NCI-H1694 treated with DMSO at 0.1 percent for 48 hours (cell line): Measurements from ENCODE around the gene MRO.
"Not testable (repeated sequence)": the region's sequence is repeated elsewhere in the genome, so short reads cannot be mapped to it uniquely, and the experiment has no call there.

Experiments
- DNase-seq: peaks from one replicate; lab custom pipeline; 2025; lab: John Stamatoyannopoulos, UW

The MRO gene

DNA sequence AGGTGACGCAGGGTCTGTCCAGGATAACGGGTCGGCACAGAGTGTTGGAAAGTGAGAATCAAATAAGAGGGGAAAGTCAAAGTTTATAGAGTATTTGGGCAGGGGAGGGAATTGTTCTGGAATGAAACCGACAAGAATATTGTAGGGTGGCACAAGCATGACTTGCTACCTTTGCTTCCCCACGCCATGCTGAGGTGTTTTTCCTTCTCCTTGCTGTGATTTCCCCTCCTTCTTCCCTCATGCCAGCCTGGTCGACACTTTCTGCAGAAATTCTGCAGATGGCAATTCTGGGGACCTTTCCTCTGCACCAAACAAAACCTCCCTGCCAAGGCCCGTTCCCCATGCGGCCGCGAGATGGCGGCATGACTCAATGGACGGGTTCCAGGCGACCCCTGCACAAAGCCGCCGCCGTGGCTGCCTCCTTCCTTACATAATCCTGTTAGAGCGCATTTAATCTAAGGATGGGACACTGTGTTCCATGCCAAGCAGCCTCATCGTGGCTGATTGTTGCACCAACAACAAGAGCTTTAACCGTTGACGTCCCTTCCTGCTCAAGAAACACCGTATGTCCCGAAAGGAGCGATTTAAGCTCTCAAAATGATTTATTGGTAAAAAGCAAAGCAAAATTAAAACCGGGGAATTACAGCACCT, at the start of gene MRO:
Gene MRO (minus strand): TSS at position 289 of the 651 bp plus-strand sequence. CDS start 10,616 bp downstream, outside the sequence.
- peak; percentile 74 for DNase-seq

GRCh38 chr18:50869150-50869549, 49.3 kb upstream of the MRO start:
- no peak for DNase-seq

DNA sequence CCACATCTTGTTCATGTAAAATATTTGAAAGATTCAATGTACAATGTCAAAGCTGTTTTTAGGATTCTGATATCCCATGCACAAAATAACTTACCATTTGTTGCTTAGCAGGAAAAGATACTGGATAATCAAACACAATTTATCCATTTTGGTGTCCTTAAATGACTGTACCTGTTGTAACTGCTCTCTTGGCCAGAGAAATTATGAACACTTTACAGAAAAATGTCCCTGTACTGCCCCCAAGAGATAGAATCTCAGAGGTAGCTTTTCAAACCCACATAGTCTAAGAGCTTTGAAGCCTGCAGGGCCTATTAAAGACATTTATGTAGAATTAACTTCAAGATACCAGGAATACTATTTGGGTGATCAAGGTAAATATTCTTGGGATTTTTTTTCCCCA, 46.9 kb upstream of the MRO start:
- peak; percentile 16 for DNase-seq

DNA sequence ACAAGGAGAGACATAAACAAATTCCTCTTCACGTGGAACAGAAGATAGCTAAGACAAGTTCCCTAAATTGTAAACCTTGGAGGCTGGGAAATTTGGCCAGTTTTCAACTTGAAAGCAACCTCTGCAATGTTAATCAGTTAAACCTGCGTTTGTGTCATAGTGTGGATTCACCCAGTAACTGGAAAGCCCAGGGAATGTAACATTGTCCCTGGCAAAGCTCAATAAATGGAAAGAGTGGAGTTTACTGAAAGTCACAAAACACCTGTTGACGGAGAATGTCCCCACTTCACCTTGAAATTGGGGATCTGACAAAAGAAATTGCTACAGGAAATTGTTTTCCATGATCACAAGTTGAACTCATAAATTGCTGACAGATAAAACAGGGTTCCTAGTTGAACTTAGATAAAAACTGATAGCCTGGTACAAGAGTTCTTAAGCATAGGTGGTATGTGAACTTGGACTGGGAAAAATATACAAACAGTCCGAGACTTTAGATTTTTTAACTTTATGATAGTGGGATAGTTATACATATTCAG, 44.1 kb upstream of the MRO start:
- no peak for DNase-seq

GRCh38 chr18:50862401-50862800, 42.6 kb upstream of the MRO start:
- DNase-seq: no peak

DNA sequence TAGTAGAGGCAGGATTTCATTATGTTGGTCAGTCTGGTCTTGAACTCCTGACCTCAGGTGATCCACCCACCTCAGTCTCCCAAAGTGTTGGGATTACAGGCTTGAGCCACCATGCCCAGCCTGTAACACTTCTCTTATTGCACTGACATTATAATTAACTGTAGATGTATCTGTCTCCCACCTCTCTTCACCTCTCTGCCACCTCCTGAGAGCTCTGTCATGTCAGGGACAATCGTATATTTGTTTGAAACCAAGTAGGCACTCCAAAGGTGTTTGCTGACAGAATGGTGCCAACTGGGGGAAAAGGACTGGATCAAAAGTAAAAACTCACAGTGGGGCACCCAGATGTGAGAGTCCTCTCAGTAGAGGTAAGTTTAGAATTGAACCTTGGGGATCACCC, 41.8 kb upstream of the MRO start:
- DNase-seq: no peak

GRCh38 chr18:50859793-50860555, 40.2 kb upstream of the MRO start:
- no peak for DNase-seq

DNA sequence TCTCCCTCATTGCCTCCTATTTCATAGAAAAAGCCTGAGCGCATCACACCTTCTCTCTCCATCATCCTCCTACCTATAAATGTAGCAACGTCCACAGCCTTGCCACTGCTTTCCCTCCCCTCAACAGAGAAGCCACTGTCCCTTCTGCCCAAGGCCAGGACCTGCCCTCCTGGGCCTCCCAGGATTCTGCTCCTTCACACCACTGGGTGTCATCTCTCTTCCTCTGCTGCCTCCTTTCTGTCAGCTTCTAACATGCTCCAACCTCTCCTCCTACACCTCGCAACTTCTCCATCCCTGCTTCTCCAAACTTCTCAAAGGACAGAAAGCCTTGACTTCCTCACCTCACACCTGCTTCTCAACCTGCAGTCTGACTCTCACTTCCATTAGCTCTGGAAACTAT, 37.9 kb upstream of the MRO start:
- DNase-seq: no peak

GRCh38 chr18:50857166-50857565, 37.4 kb upstream of the MRO start:
- not testable (repeated sequence) for DNase-seq

DNA sequence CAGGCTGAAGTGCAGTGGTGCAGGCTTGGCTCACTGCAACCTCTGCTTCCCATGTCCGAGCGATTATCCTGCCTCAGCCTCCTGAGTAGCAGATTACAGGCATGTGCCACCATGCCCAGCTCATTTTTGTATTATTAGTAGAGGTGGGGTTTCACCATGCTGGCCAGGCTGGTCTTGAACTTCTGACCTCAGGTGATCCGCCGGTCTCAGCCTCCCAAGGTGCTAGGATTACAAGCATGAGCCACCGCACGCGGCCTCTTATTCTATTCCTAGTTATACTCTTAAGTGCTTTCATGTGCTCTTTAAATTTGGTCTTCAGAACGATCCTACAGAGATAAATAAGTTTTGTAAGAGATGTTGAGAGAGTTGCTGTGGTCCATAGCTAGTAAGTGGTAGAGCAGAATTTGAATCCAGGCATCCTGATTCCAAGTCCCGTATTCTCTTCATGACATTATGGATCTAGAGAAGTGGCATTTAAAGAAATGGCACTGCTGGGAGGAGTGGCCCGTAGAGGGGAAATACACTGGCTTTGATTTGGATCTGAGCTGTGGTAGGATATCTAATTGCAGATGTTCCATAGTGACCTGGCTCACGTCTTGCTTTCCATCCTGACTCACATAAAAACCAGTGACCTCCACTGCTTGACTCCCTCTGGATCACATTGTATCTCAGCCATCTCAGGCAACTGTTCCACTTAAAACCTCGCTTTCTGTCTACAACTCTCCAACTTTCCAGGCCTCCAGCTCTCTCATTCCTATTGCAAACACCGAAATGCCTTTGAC, 36.4 kb upstream of the MRO start:
- no peak for DNase-seq

DNA sequence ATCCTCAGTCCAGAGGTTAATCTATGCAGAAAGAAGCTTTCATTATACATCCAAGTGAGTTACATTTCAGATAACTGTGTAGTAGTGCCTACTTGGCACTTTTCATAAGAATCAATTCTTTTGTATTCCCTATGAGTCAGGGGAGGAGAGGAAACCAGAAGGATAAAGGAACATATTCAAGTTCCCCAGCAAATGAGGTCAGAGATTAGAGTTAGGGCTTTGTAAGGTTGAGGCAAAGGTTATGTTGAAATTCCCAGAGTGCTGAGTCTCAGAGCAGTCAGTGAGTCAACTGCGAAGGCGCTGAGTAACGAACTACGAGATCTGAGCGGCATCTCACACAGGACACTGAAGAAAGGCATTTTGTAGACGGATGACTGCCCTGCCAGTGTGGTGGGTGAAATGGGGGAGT, 34.1 kb upstream of the MRO start:
- DNase-seq: no peak

- DNase-seq: no peak
Measured at GRCh38 chr18:50850307-50851065, 30.7 kb upstream of the MRO start.

DNA sequence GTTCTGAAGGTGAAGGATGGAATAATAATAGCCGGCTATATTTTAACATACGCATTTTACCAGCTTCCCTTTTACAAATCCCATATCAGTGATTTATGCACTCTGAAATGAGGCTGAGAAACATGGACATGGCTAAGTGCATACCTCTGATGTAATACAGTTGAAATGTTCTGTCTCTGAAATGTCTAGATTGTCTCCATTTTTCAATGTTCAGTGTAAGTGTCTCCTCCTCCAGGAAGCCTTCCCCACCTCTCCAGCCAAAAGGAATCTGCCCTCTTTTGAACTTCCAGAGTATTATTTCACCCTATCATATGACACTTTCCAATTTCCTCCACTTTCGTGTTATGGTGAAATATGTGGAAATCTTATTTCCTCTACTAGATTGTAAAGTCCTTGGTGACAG, 29.6 kb upstream of the MRO start:
- DNase-seq: no peak

- DNase-seq: no peak
Measured at GRCh38 chr18:50848991-50849390, 29.2 kb upstream of the MRO start.

DNA sequence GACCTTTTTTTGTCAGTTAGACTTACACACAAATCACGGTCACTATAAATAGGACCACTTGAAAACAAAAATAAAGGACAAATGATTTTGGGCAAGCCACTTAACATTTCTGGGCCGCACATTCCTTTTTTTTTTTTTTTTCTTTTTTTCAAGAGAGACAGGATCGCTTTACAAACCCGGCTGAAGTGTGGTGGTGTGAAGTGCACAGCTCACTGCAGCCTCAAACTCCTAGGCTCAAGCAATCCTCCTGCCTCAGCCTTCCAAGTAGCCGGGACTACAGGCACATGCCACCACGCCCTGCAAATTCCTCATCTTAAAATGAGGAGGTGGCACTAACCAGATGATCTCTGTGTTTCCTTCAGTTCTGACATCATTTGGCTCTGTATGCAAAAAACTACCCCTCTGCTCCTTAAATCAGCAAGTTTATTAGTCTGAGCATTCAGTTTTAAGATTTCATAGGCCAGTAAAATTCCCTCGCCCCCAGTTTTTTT, 28.3 kb upstream of the MRO start:
- DNase-seq: no peak

- DNase-seq: no peak
Measured at GRCh38 chr18:50847192-50847591, 27.4 kb upstream of the MRO start.

GRCh38 chr18:50844960-50845359, 25.1 kb upstream of the MRO start:
- DNase-seq: no peak

DNA sequence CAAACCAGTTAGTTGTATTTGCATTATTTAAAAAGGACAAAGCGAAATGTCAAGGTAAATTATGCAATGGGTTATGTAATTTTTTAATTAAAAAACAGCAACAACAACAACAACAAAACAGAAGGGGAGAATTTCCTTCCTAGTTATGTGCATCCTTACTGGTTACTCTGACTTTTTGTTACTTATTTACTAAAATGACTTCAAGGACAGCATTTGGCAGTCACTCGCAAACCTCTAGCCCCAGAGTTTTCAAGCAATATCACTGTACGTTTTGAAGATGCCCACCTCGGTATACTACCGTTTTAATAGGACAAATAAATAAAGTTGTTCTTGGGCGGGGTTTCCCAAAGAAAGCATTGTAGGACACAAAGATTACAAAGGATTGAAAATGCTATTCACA, 24.7 kb upstream of the MRO start:
- no peak for DNase-seq

GRCh38 chr18:50842846-50843245, 23.0 kb upstream of the MRO start:
- no peak for DNase-seq

DNA sequence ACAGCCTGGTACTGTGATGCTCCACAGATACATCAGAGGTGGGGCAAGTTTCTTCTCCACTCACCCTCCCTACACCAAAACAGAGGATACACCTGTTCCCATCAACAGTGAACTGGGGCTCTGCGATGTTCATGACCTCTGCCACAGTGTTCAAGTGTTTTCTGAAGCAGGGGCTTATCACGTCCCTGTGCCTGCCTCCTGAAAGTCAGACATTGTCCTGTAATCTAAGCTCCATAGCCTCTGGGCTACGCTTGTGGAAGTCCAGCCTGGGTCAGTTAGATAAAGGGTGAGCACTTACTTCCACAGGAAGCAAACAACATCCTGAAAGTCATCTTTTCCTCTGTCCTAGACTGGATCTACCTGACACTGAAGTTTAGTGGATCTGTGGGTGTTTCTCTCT, 20.2 kb upstream of the MRO start:
- no peak for DNase-seq

DNA sequence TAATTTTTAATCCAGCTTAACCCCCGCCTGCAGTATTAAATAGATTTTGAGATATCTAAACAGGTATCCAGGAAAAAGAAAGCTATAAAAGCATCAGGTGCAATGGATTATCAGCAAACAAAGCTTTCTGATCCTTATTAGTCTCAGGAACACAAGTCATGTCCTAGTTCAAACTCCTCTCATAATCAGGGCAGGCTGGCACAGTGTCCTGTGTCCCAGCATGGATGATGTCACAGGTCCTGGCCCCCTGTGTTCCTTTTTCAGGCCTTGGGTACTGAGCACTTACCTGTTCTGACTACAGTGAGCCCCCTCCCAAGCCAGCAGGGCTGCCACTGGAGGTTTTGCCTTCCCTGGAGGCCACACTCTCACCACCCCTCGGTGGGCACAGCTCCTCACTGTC, 19.5 kb upstream of the MRO start:
- DNase-seq: no peak

DNA sequence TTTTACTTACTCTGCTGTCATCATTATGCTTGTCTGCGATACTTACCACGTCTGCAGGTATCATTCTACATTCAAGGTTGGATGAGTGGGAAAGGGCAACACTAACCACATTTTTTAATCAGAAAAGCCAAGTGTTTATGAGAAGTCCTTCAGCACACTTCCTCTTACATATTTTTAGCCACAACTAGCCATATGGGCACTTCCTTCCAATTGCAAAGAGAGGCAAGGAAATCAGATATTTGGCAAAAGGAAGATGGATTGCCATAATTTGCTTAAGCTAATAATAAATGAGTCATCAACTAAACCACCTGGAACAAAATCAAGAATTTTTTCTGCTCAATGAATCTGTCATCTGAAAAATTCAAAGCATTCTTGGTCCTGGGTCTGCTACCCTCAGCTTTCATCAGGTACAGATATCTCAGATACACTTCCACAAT, 16.7 kb upstream of the MRO start:
- DNase-seq: peak; percentile 13
